HFFc6 (cell line): ENCODE results near the gene CA7. TPM values are rescaled to one million over a fixed set of nuclear protein-coding genes. Genes with fewer than 3 reads are reported as not detected.
A peak's percentile ranks its signal among the peaks of the same experiment; 100 is the strongest.

Experiments
- DNase-seq: peaks from one replicate; pipeline ENCODE4 v3.0.0-alpha.2; 2018
- H3K27ac Mint-ChIP-seq: 2 replicates; pipeline ENCODE4 v1.8.0; 2020; ENCODE audit warnings: mild to moderate bottlenecking, mixed read lengths
- H3K27me3 Mint-ChIP-seq: 2 replicates; pipeline ENCODE4 v1.8.0; 2021; ENCODE audit warnings: mild to moderate bottlenecking, moderate library complexity, mixed read lengths; ENCODE audit not compliant: insufficient read depth
- H3K36me3 Mint-ChIP-seq: 2 replicates; pipeline ENCODE4 v1.8.0; 2021; ENCODE audit warnings: low read depth, mixed read lengths
- H3K4me1 Mint-ChIP-seq: 2 replicates; pipeline ENCODE4 v1.8.0; 2020; ENCODE audit warnings: low read depth, mixed read lengths
- H3K4me3 Mint-ChIP-seq: 2 replicates; pipeline ENCODE4 v1.8.0; 2020; ENCODE audit warnings: mild to moderate bottlenecking, moderate library complexity, mixed read lengths
- H3K9me3 Mint-ChIP-seq: 2 replicates; pipeline ENCODE4 v1.8.0; 2020; ENCODE audit warnings: mild to moderate bottlenecking, mixed read lengths
- CTCF ChIP-seq: fragments of 200-600 bp; sonication (generic); IDR thresholded peaks from 2 replicates; pipeline ENCODE4 v1.5.0; 2021; ENCODE audit warnings: antibody characterized with exemption, mild to moderate bottlenecking
- total RNA-seq, 6 experiments: library from RNA; stranded (reverse); fragmentation: NEBNext Ultra II Directional; extraction: Animal tissue kit (Norgen Biotek cat#: 25700); gene quantifications; 2 replicates in 1 of 6; 3 replicates in 5 of 6; pipeline ENCODE4 v1.2.3, GENCODE V29; 2021

Gene CA7
- total RNA-seq, 6 experiments from 2014 or later: not detected

GRCh38 chr16:66809765-66810164 is 34.4 kb upstream of the CA7 start:
- Mint-ChIP-seq H3K27me3 (no peaks in the 10 kb centered on the region; the same call in 1 of the 2 replicates), H3K36me3 (peaks cover 20% of the 10 kb centered on the region)
- no peak for TF ChIP-seq CTCF

GRCh38 chr16:66810391-66810790 is 33.8 kb upstream of the CA7 start:
- Mint-ChIP-seq H3K36me3 (peaks cover 23% of the 10 kb centered on the region), H3K27me3 (no peaks in the 10 kb centered on the region; the same call in 1 of the 2 replicates), H3K27ac (no peak overlapping the region), H3K9me3 (no peaks in the 10 kb centered on the region), H3K4me1 (no peaks in the 10 kb centered on the region), H3K4me3 (no peak overlapping the region)
- no peak for TF ChIP-seq CTCF
- no peak for DNase-seq

More at GRCh38 chr16:66809765-66810164, 34.4 kb upstream of the CA7 start:
- Mint-ChIP-seq H3K4me1 (no peaks in the 10 kb centered on the region), H3K27ac (no peak overlapping the region), H3K4me3 (no peak overlapping the region), H3K9me3 (no peaks in the 10 kb centered on the region)
- DNase-seq: no peak

- Mint-ChIP-seq H3K27me3 (no peaks in the 10 kb centered on the region; the same call in 1 of the 2 replicates), H3K36me3 (peaks cover 27% of the 10 kb centered on the region), H3K4me1 (no peaks in the 10 kb centered on the region), H3K9me3 (no peaks in the 10 kb centered on the region), H3K4me3 (no peak overlapping the region), H3K27ac (no peak overlapping the region)
- TF ChIP-seq CTCF: no peak
- no peak for DNase-seq
Observed at GRCh38 chr16:66811043-66811442, 33.2 kb upstream of the CA7 start.

GRCh38 chr16:66814734-66815133 is 29.5 kb upstream of the CA7 start:
- TF ChIP-seq CTCF: no peak
- Mint-ChIP-seq H3K27ac (no peak overlapping the region), H3K4me3 (no peak overlapping the region), H3K27me3 (no peaks in the 10 kb centered on the region), H3K36me3 (peaks cover 43% of the 10 kb centered on the region), H3K4me1 (no peaks in the 10 kb centered on the region), H3K9me3 (no peaks in the 10 kb centered on the region)
- DNase-seq: no peak

GRCh38 chr16:66824006-66824405 is 20.2 kb upstream of the CA7 start:
- H3K27me3 Mint-ChIP-seq: no peaks in the 10 kb centered on the region
- H3K36me3 Mint-ChIP-seq: peaks cover 24% of the 10 kb centered on the region
- peaks cover 8% of the 10 kb centered on the region for H3K4me1 Mint-ChIP-seq
- no peak overlapping the region for H3K4me3 Mint-ChIP-seq
- H3K9me3 Mint-ChIP-seq: no peaks in the 10 kb centered on the region
- no peak for DNase-seq
- no peak for TF ChIP-seq CTCF
- peak overlapping the region; percentile 24; the same call in 1 of the 2 replicates for H3K27ac Mint-ChIP-seq
